RWPE1 (cell line): ENCODE results near the gene LRRC74A.

Source experiments
- CTCF ChIA-PET: fragments of 350-600 bp; sonication (Branson Sonifier 250); formaldehyde crosslinking; extraction: SDS; loops from one replicate; lab custom pipeline; 2021; lab: Yijun Ruan, JAX
- POLR2A ChIA-PET: fragments of 400-600 bp; formaldehyde crosslinking; extraction: SDS; loops from one replicate; lab custom pipeline; 2020; ENCODE audit warnings: antibody characterized with exemption; ENCODE audit not compliant: low non-redundant PET; lab: Yijun Ruan, JAX
- DNase-seq: peaks from one replicate; pipeline ENCODE4 v3.0.0; 2012; ENCODE audit warnings: low spot score
- H3K27ac ChIP-seq: fragments of 450-650 bp; 2 replicates; pipeline ENCODE4 v1.5.1; 2017
- CTCF ChIP-seq: fragments of 450-650 bp; conservative IDR thresholded peaks from 2 replicates; pipeline ENCODE4 v1.5.1; 2017; ENCODE audit warnings: low read depth, mild to moderate bottlenecking

Gene LRRC74A

GRCh38 chr14:76812093-76812421 lies 14.2 kb upstream of the LRRC74A start:
- POLR2A ChIA-PET = no interaction called here
- CTCF ChIA-PET = interaction anchor here (2.2 kb wide), 1 partner anchor 102 kb away, joined by 9 read pairs; no protein-coding TSS in a partner anchor
- H3K27ac ChIP-seq = peak overlapping the region; percentile 71
- no peak for TF ChIP-seq CTCF
- DNase-seq = peak; percentile 44

GRCh38 chr14:76812422-76813383 lies 13.5 kb upstream of the LRRC74A start, which contains the start of gene ANGEL1:
Gene ANGEL1 (minus strand): TSS chr14:76812882. CDS start chr14:76812827, 55 bp downstream.
- no peak for TF ChIP-seq CTCF
- ChIA-PET POLR2A (interaction anchor here (0.5 kb wide), 1 partner anchor 185 kb away, joined by 4 read pairs; no protein-coding TSS in a partner anchor), CTCF (interaction anchor here (0.6 kb wide), 1 partner anchor 63 kb away, joined by 4 read pairs; no protein-coding TSS in a partner anchor)
- peak within 1 kb of the TSS; percentile 71 for H3K27ac ChIP-seq
- DNase-seq = peak; percentile 89

GRCh38 chr14:76814726-76815645 lies 11.2 kb upstream of the LRRC74A start:
- H3K27ac ChIP-seq = no peak overlapping the region
- TF ChIP-seq CTCF = no peak
- CTCF ChIA-PET = no interaction called here
- POLR2A ChIA-PET = no interaction called here
- DNase-seq = no peak

GRCh38 chr14:76820700-76821099 lies 5.5 kb upstream of the LRRC74A start:
- TF ChIP-seq CTCF = no peak
- no peak overlapping the region for H3K27ac ChIP-seq
- ChIA-PET POLR2A (no interaction called here), CTCF (no interaction called here)
- DNase-seq = no peak

GRCh38 chr14:76827696-76828296 lies 1.6 kb downstream of the LRRC74A start:
- H3K27ac ChIP-seq = no peak overlapping the region
- CTCF ChIA-PET = no interaction called here
- POLR2A ChIA-PET = no interaction called here
- TF ChIP-seq CTCF = no peak
- no peak for DNase-seq
